Activated CD4-positive, CD25-positive, alpha-beta regulatory T cell (primary cell): ENCODE results near the gene TPD52L1.

ENCODE experiments used
- DNase-seq, 4 experiments: peaks; one replicate each; lab custom pipeline; 2025; lab: John Stamatoyannopoulos, UW

TPD52L1 gene

GRCh38 chr6:125304970-125305660 lies 151.5 kb downstream of the TPD52L1 start:
- DNase-seq = no peak

GRCh38 chr6:125306756-125307149 lies 153.2 kb downstream of the TPD52L1 start:
- no peak for DNase-seq

- DNase-seq = no peak
These were observed 153.7 kb downstream of the TPD52L1 start for GRCh38 chr6:125307150-125307838.

GRCh38 chr6:125307964-125308615 lies 154.5 kb downstream of the TPD52L1 start:
- DNase-seq = no peak

- no peak for DNase-seq
These were observed 157.5 kb downstream of the TPD52L1 start for GRCh38 chr6:125310994-125311649.

- no peak for DNase-seq
These were observed 158.9 kb downstream of the TPD52L1 start for GRCh38 chr6:125312478-125312877.

- no peak for DNase-seq
These were observed 159.4 kb downstream of the TPD52L1 start for GRCh38 chr6:125312950-125313349.
